HepG2 (cell line): ENCODE measurements around the gene EID3. TPM values are rescaled to one million over a fixed set of nuclear protein-coding genes. Genes with fewer than 3 reads are reported as not detected.

Source experiments
- BRCA1 ChIP-seq: sonication (generic); formaldehyde crosslinking; IDR thresholded peaks from 2 replicates; pipeline ENCODE4 v1.4.0; 2020; ENCODE audit warnings: missing genetic modification reagents
- ETV5 ChIP-seq: IDR thresholded peaks from 2 replicates; pipeline ENCODE4 v1.6.1; 2018; ENCODE audit warnings: missing biosample characterization, missing genetic modification reagents, inconsistent platforms, borderline replicate concordance
- FOXJ3 ChIP-seq: sonication (generic); formaldehyde crosslinking; IDR thresholded peaks from 2 replicates; pipeline ENCODE4 v1.4.0; 2020; ENCODE audit warnings: missing genetic modification reagents, mild to moderate bottlenecking, borderline replicate concordance
- FOXK1 ChIP-seq: sonication (generic); formaldehyde crosslinking; IDR thresholded peaks from 2 replicates; pipeline ENCODE4 v1.4.0; 2020; ENCODE audit warnings: low read depth, missing genetic modification reagents, borderline replicate concordance
- HNRNPLL ChIP-seq: fragments of 200-400 bp; formaldehyde crosslinking; IDR thresholded peaks from 2 replicates; pipeline ENCODE4 v1.6.1; 2017; ENCODE audit warnings: mild to moderate bottlenecking, low read depth, low read length; ENCODE audit not compliant: poor library complexity, severe bottlenecking
- MAFG ChIP-seq: sonication (generic); formaldehyde crosslinking; IDR thresholded peaks from 2 replicates; pipeline ENCODE4 v1.5.1; 2020; ENCODE audit warnings: mild to moderate bottlenecking, missing genetic modification reagents
- MXI1 ChIP-seq: IDR thresholded peaks from 3 replicates; pipeline ENCODE4 v1.6.1; 2012; ENCODE audit warnings: low read depth, low read length, inconsistent platforms, borderline replicate concordance
- MYPOP ChIP-seq: sonication (generic); formaldehyde crosslinking; IDR thresholded peaks from 2 replicates; pipeline ENCODE4 v1.8.1; 2023; ENCODE audit warnings: mild to moderate bottlenecking, moderate library complexity, missing genetic modification reagents
- NKX3-1 ChIP-seq: sonication (generic); formaldehyde crosslinking; IDR thresholded peaks from 2 replicates; pipeline ENCODE4 v1.5.0; 2020; ENCODE audit warnings: missing genetic modification reagents
- PHF21A ChIP-seq: sonication (generic); formaldehyde crosslinking; IDR thresholded peaks from 2 replicates; pipeline ENCODE4 v1.5.0; 2020; ENCODE audit warnings: mild to moderate bottlenecking, missing genetic modification reagents
- POGK ChIP-seq: sonication (generic); formaldehyde crosslinking; conservative IDR thresholded peaks from 2 replicates; pipeline ENCODE4 v1.8.0; 2022; ENCODE audit warnings: mild to moderate bottlenecking, moderate library complexity, missing genetic modification reagents
- RXRA ChIP-seq: sonication (generic); formaldehyde crosslinking; IDR thresholded peaks from 2 replicates; pipeline ENCODE4 v1.5.1; 2020; ENCODE audit warnings: missing genetic modification reagents
- RXRB ChIP-seq: IDR thresholded peaks from 2 replicates; pipeline ENCODE4 v1.6.1; 2016; ENCODE audit warnings: borderline replicate concordance, missing genetic modification reagents, missing compliant biosample characterization
- SIX4 ChIP-seq: sonication (generic); formaldehyde crosslinking; IDR thresholded peaks from 2 replicates; pipeline ENCODE4 v1.4.0; 2020; ENCODE audit warnings: missing genetic modification reagents
- TIGD3 ChIP-seq: sonication (generic); formaldehyde crosslinking; IDR thresholded peaks from 2 replicates; pipeline ENCODE4 v1.5.1; 2020; ENCODE audit warnings: mild to moderate bottlenecking, missing genetic modification reagents, borderline replicate concordance
- YY1 ChIP-seq: IDR thresholded peaks from 2 replicates; pipeline ENCODE4 v1.6.1; 2011; ENCODE audit warnings: low read length, low read depth, moderate library complexity, mild to moderate bottlenecking; ENCODE audit not compliant: insufficient read depth, insufficient replicate concordance
- ZNF12 ChIP-seq: sonication (generic); formaldehyde crosslinking; IDR thresholded peaks from 2 replicates; pipeline ENCODE4 v1.5.0; 2020; ENCODE audit warnings: missing genetic modification reagents
- ZNF275 ChIP-seq: sonication (generic); formaldehyde crosslinking; IDR thresholded peaks from 2 replicates; pipeline ENCODE4 v1.8.0; 2022; ENCODE audit warnings: missing genetic modification reagents, mild to moderate bottlenecking, inconsistent platforms, borderline replicate concordance
- ZNF333 ChIP-seq: sonication (generic); formaldehyde crosslinking; IDR thresholded peaks from 2 replicates; pipeline ENCODE4 v1.4.0; 2020; ENCODE audit warnings: mild to moderate bottlenecking, missing genetic modification reagents, borderline replicate concordance
- ZNF335 ChIP-seq: sonication (generic); formaldehyde crosslinking; IDR thresholded peaks from 2 replicates; pipeline ENCODE4 v1.4.0; 2020; ENCODE audit warnings: missing genetic modification reagents
- ZNF562 ChIP-seq: sonication (generic); formaldehyde crosslinking; IDR thresholded peaks from 2 replicates; pipeline ENCODE4 v1.8.0; 2022; ENCODE audit warnings: missing genetic modification reagents, borderline replicate concordance
- ZNF572 ChIP-seq: sonication (generic); formaldehyde crosslinking; IDR thresholded peaks from 2 replicates; pipeline ENCODE4 v1.5.1; 2020; ENCODE audit warnings: mild to moderate bottlenecking, missing genetic modification reagents
- ZNF678 ChIP-seq: sonication (generic); formaldehyde crosslinking; IDR thresholded peaks from 2 replicates; pipeline ENCODE4 v1.4.0; 2020; ENCODE audit warnings: mild to moderate bottlenecking, missing genetic modification reagents
- polyA plus RNA-seq, 8 experiments: library from polyadenylated mRNA; depleted of rRNA in 3 of 8; stranded (reverse) in 7 of 8; unstranded in 1 of 8; fragments of >200 nt; fragmentation: Illumina TruSeq in 4 of 8; extraction: Trizol in 4 of 8; gene quantifications; 2 replicates each; pipeline versions ENCODE4 v1.2.1 to v1.2.3, GENCODE V29; 2011 to 2016; ENCODE audit warnings: low read depth in 4 of 8, missing spikeins in 1 of 8, mixed read lengths in 1 of 8; ENCODE audit not compliant: insufficient read depth in 1 of 8
- total RNA-seq, 5 experiments: library from RNA; depleted of rRNA; stranded (reverse); fragments of >200 nt; fragmentation: Illumina TruSeq; extraction: Trizol; gene quantifications; 2 replicates each; pipeline ENCODE4 v1.2.3, GENCODE V29; 2016; ENCODE audit warnings: low read depth in 1 of 5

Gene EID3
- total and polyA plus RNA-seq, 2 of the 13 experiments (the other 11 are each of a cell fraction or from before 2014, with no cell fraction given) = 0.38 to 4.5 TPM

GRCh38 chr12:104288635-104289274 lies 14.8 kb upstream of the EID3 start (continued):
- TF ChIP-seq ZNF572 (no peak), ZNF275 (peak; percentile 65; the same call in 1 of the 2 replicates), MYPOP (peak; percentile 91), ZNF335 (CRISPR knock-in tag) (peak; percentile 66; the same call in 1 of the 2 replicates), ZNF678 (CRISPR knock-in tag) (no peak), SIX4 (CRISPR knock-in tag) (peak; percentile 70), ZNF12 (CRISPR knock-in tag) (no peak), NKX3-1 (peak; percentile 82; the same call in 1 of the 2 replicates), BRCA1 (CRISPR knock-in tag) (peak; percentile 30; the same call in 1 of the 2 replicates), PHF21A (CRISPR knock-in tag) (peak; percentile 32; the same call in 1 of the 2 replicates), ZNF333 (CRISPR knock-in tag) (0 out of 2 replicates have a peak, but pooled peaks have one; percentile 35), MAFG (0 out of 2 replicates have a peak, but pooled peaks have one; percentile 52), FOXJ3 (peak; percentile 65; the same call in 1 of the 2 replicates), ETV5 (CRISPR knock-in tag) (peak; percentile 69; the same call in 1 of the 2 replicates), TIGD3 (CRISPR knock-in tag) (peak; percentile 88; the same call in 1 of the 2 replicates), HNRNPLL (peak; percentile 96), ZNF562 (CRISPR knock-in tag) (no peak), YY1 (peak; percentile 49), POGK (CRISPR knock-in tag) (peak; percentile 73), FOXK1 (CRISPR knock-in tag) (peak; percentile 83; the same call in 1 of the 2 replicates), MXI1 (peak; percentile 95; the same call in 2 of the 3 replicates), RXRB (peak; percentile 89), RXRA (CRISPR knock-in tag) (peak; percentile 88)
